HepG2 (cell line): ENCODE results near the gene ZNF888. TPM values are rescaled to one million over a fixed set of nuclear protein-coding genes. Genes with fewer than 3 reads are reported as not detected.

ENCODE experiments used
- AKNA ChIP-seq: sonication (generic); formaldehyde crosslinking; IDR thresholded peaks from 2 replicates; pipeline ENCODE4 v1.4.0; 2020; ENCODE audit warnings: missing genetic modification reagents, borderline replicate concordance
- CREB3 ChIP-seq: sonication (generic); formaldehyde crosslinking; IDR thresholded peaks from 2 replicates; pipeline ENCODE4 v1.5.0; 2020; ENCODE audit warnings: missing genetic modification reagents
- FOXO4 ChIP-seq: sonication (generic); formaldehyde crosslinking; conservative IDR thresholded peaks from 2 replicates; pipeline ENCODE4 v1.8.1; 2023; ENCODE audit warnings: missing genetic modification reagents
- GMEB2 ChIP-seq: IDR thresholded peaks from 2 replicates; pipeline ENCODE4 v1.6.1; 2016; ENCODE audit warnings: missing biosample characterization, missing genetic modification reagents, low read depth
- GPBP1L1 ChIP-seq: sonication (generic); formaldehyde crosslinking; IDR thresholded peaks from 2 replicates; pipeline ENCODE4 v1.5.0; 2020; ENCODE audit warnings: mild to moderate bottlenecking, missing genetic modification reagents
- HNRNPL ChIP-seq: fragments of 200-400 bp; formaldehyde crosslinking; IDR thresholded peaks from 2 replicates; pipeline ENCODE4 v1.6.1; 2017; ENCODE audit warnings: mild to moderate bottlenecking, low read depth, low read length
- ONECUT2 ChIP-seq: sonication (generic); formaldehyde crosslinking; IDR thresholded peaks from 2 replicates; pipeline ENCODE4 v1.4.0; 2020; ENCODE audit warnings: missing genetic modification reagents
- REPIN1 ChIP-seq: sonication (generic); formaldehyde crosslinking; IDR thresholded peaks from 2 replicates; pipeline ENCODE4 v1.8.0; 2022; ENCODE audit warnings: missing genetic modification reagents, low read depth, mild to moderate bottlenecking, borderline replicate concordance
- SMARCC2 ChIP-seq: fragments of 450-650 bp; IDR thresholded peaks from 2 replicates; pipeline ENCODE4 v1.6.1; 2017; ENCODE audit warnings: antibody characterized with exemption, mild to moderate bottlenecking
- TGIF2 ChIP-seq: IDR thresholded peaks from 2 replicates; pipeline ENCODE4 v1.6.1; 2016; ENCODE audit warnings: control low read depth, missing compliant biosample characterization
- ZBTB43 ChIP-seq: sonication (generic); formaldehyde crosslinking; conservative IDR thresholded peaks from 2 replicates; pipeline ENCODE4 v1.4.0; 2020; ENCODE audit warnings: missing genetic modification reagents
- ZFAT ChIP-seq: sonication (generic); formaldehyde crosslinking; conservative IDR thresholded peaks from 2 replicates; pipeline ENCODE4 v1.8.1; 2023; ENCODE audit warnings: missing genetic modification reagents, inconsistent platforms
- ZHX1 ChIP-seq: sonication (generic); formaldehyde crosslinking; IDR thresholded peaks from 2 replicates; pipeline ENCODE4 v1.8.1; 2022; ENCODE audit warnings: low read depth, mild to moderate bottlenecking, missing genetic modification reagents
- polyA plus RNA-seq, 8 experiments: library from polyadenylated mRNA; depleted of rRNA in 3 of 8; stranded (reverse) in 7 of 8; unstranded in 1 of 8; fragments of >200 nt; fragmentation: Illumina TruSeq in 4 of 8; extraction: Trizol in 4 of 8; gene quantifications; 2 replicates each; pipeline versions ENCODE4 v1.2.1 to v1.2.3, GENCODE V29; 2011 to 2016; ENCODE audit warnings: low read depth in 4 of 8, missing spikeins in 1 of 8, mixed read lengths in 1 of 8; ENCODE audit not compliant: insufficient read depth in 1 of 8
- total RNA-seq, 5 experiments: library from RNA; depleted of rRNA; stranded (reverse); fragments of >200 nt; fragmentation: Illumina TruSeq; extraction: Trizol; gene quantifications; 2 replicates each; pipeline ENCODE4 v1.2.3, GENCODE V29; 2016; ENCODE audit warnings: low read depth in 1 of 5

ZNF888 gene
- total and polyA plus RNA-seq, 2 of the 13 experiments (the other 11 are each of a cell fraction or from before 2014, with no cell fraction given): 1.7 to 7.6 TPM

GRCh38 chr19:52942386-52943133, 19.3 kb upstream of the ZNF888 start (continued):
- TF ChIP-seq ZHX1 (CRISPR knock-in tag) (no peak), GPBP1L1 (CRISPR knock-in tag) (no peak), HNRNPL (no peak), CREB3 (no peak), AKNA (CRISPR knock-in tag) (no peak), GMEB2 (CRISPR knock-in tag) (no peak), SMARCC2 (no peak), ZBTB43 (CRISPR knock-in tag) (0 out of 2 replicates have a peak, but pooled peaks have one; percentile 46), FOXO4 (CRISPR knock-in tag) (no peak), ZFAT (CRISPR knock-in tag) (peak; percentile 95), REPIN1 (CRISPR knock-in tag) (no peak), TGIF2 (peak; percentile 75; the same call in 1 of the 2 replicates), ONECUT2 (CRISPR knock-in tag) (no peak)
